Measurements from ENCODE around the gene AIG1.
A peak's percentile ranks its signal among the peaks of the same experiment; 100 is the strongest.

Gene AIG1

GRCh38 chr6:143204045-143204444 is 143.4 kb downstream of the AIG1 start:
- DNase-seq, result no peak

GRCh38 chr6:143205131-143205535 is 144.4 kb downstream of the AIG1 start:
- no peak for DNase-seq

GRCh38 chr6:143205585-143205984 is 144.9 kb downstream of the AIG1 start:
- DNase-seq, result no peak

- DNase-seq, result no peak
Observed at GRCh38 chr6:143205991-143206390, 145.3 kb downstream of the AIG1 start.

GRCh38 chr6:143206550-143206949 is 145.9 kb downstream of the AIG1 start:
- no peak for DNase-seq

- DNase-seq, result no peak
Observed at GRCh38 chr6:143210420-143210819, 149.7 kb downstream of the AIG1 start.

- no peak for DNase-seq
Observed at GRCh38 chr6:143213859-143214376, 153.2 kb downstream of the AIG1 start.

GRCh38 chr6:143215363-143215762 is 154.7 kb downstream of the AIG1 start:
- no peak for DNase-seq

- DNase-seq, result no peak
Observed at GRCh38 chr6:143215771-143216170, 155.1 kb downstream of the AIG1 start.

- no peak for DNase-seq
Observed at GRCh38 chr6:143218233-143218632, 157.5 kb downstream of the AIG1 start.

GRCh38 chr6:143221698-143222097 is 161.0 kb downstream of the AIG1 start:
- no peak for DNase-seq

- DNase-seq, result no peak
Observed at GRCh38 chr6:143222310-143222709, 161.6 kb downstream of the AIG1 start.

- DNase-seq, result no peak
Observed at GRCh38 chr6:143222801-143223231, 162.1 kb downstream of the AIG1 start.

GRCh38 chr6:143223895-143224294 is 163.2 kb downstream of the AIG1 start:
- no peak for DNase-seq

GRCh38 chr6:143224516-143224915 is 163.8 kb downstream of the AIG1 start:
- no peak for DNase-seq

GRCh38 chr6:143225929-143226328 is 165.2 kb downstream of the AIG1 start:
- DNase-seq, result no peak

- no peak for DNase-seq
Observed at GRCh38 chr6:143227675-143228074, 167.0 kb downstream of the AIG1 start.

GRCh38 chr6:143229400-143229799 is 168.7 kb downstream of the AIG1 start:
- no peak for DNase-seq

GRCh38 chr6:143232849-143233248 is 172.2 kb downstream of the AIG1 start:
- peak in 2 of 3 experiments; percentile 30 to 51 for DNase-seq

GRCh38 chr6:143233554-143234285 is 173.0 kb downstream of the AIG1 start:
- DNase-seq, result no peak

- no peak for DNase-seq
Observed at GRCh38 chr6:143234734-143235133, 174.0 kb downstream of the AIG1 start.

GRCh38 chr6:143236151-143236798 is 175.6 kb downstream of the AIG1 start:
- no peak for DNase-seq

GRCh38 chr6:143238306-143238705 is 177.6 kb downstream of the AIG1 start:
- no peak for DNase-seq

GRCh38 chr6:143241111-143241510 is 180.4 kb downstream of the AIG1 start:
- DNase-seq, result no peak

All from NCI-H1417 (cell line).